Measurements from ENCODE around the gene ADAMTS8.

Gene ADAMTS8

GRCh38 chr11:130400781-130401483 lies 27.5 kb downstream of the ADAMTS8 start:
- FAIRE-seq (no peak), DNase-seq (ENCODE audit: insufficient read length, low spot score) (no peak)

GRCh38 chr11:130399196-130399595 lies 29.2 kb downstream of the ADAMTS8 start:
- no peak for FAIRE-seq
- DNase-seq (ENCODE audit: insufficient read length, low spot score): no peak

- FAIRE-seq (no peak), DNase-seq (ENCODE audit: insufficient read length, low spot score) (no peak)
Measured at GRCh38 chr11:130397780-130398179, 30.6 kb downstream of the ADAMTS8 start.

- FAIRE-seq (no peak), DNase-seq (ENCODE audit: insufficient read length, low spot score) (no peak)
Measured at GRCh38 chr11:130396965-130397364, 31.4 kb downstream of the ADAMTS8 start.

GRCh38 chr11:130394615-130395014 lies 33.8 kb downstream of the ADAMTS8 start:
- FAIRE-seq (no peak), DNase-seq (ENCODE audit: insufficient read length, low spot score) (no peak)

GRCh38 chr11:130391711-130392110 lies 36.7 kb downstream of the ADAMTS8 start:
- DNase-seq (ENCODE audit: insufficient read length, low spot score): no peak
- no peak for FAIRE-seq

- no peak for FAIRE-seq
- DNase-seq (ENCODE audit: insufficient read length, low spot score): peak; percentile 46
Measured at GRCh38 chr11:130390071-130390758, 38.2 kb downstream of the ADAMTS8 start.

- FAIRE-seq: no peak
- no peak for DNase-seq (ENCODE audit: insufficient read length, low spot score)
Measured at GRCh38 chr11:130389335-130389935, 39.0 kb downstream of the ADAMTS8 start.

- DNase-seq (ENCODE audit: insufficient read length, low spot score) (no peak), FAIRE-seq (no peak)
Measured at GRCh38 chr11:130388607-130389205, 39.7 kb downstream of the ADAMTS8 start.

GRCh38 chr11:130386056-130386455 lies 42.4 kb downstream of the ADAMTS8 start:
- no peak for FAIRE-seq

GRCh38 chr11:130383344-130384211 lies 44.8 kb downstream of the ADAMTS8 start:
- FAIRE-seq (peak; percentile 62), DNase-seq (ENCODE audit: insufficient read length, low spot score) (peak; percentile 70)

More at GRCh38 chr11:130386056-130386455, 42.4 kb downstream of the ADAMTS8 start:
- no peak for DNase-seq (ENCODE audit: insufficient read length, low spot score)

- FAIRE-seq (no peak), DNase-seq (ENCODE audit: insufficient read length, low spot score) (no peak)
Measured at GRCh38 chr11:130381317-130381716, 47.1 kb downstream of the ADAMTS8 start.

GRCh38 chr11:130380778-130381177 lies 47.6 kb downstream of the ADAMTS8 start:
- DNase-seq (ENCODE audit: insufficient read length, low spot score) (no peak), FAIRE-seq (no peak)

- DNase-seq (ENCODE audit: insufficient read length, low spot score) (no peak), FAIRE-seq (no peak)
Measured at GRCh38 chr11:130379276-130379675, 49.1 kb downstream of the ADAMTS8 start.

GRCh38 chr11:130370845-130371590 lies 57.4 kb downstream of the ADAMTS8 start:
- no peak for FAIRE-seq

GRCh38 chr11:130369713-130370112 lies 58.7 kb downstream of the ADAMTS8 start:
- no peak for DNase-seq (ENCODE audit: insufficient read length, low spot score)
- FAIRE-seq: no peak

More at GRCh38 chr11:130370845-130371590, 57.4 kb downstream of the ADAMTS8 start:
- no peak for DNase-seq (ENCODE audit: insufficient read length, low spot score)

- FAIRE-seq (no peak), DNase-seq (ENCODE audit: insufficient read length, low spot score) (no peak)
Measured at GRCh38 chr11:130369141-130369691, 59.2 kb downstream of the ADAMTS8 start.

GRCh38 chr11:130359419-130359818 lies 69.0 kb downstream of the ADAMTS8 start:
- FAIRE-seq: no peak
- no peak for DNase-seq (ENCODE audit: insufficient read length, low spot score)

- DNase-seq (ENCODE audit: insufficient read length, low spot score) (no peak), FAIRE-seq (no peak)
Measured at GRCh38 chr11:130358398-130358797, 70.0 kb downstream of the ADAMTS8 start.

Data from HTR-8/SVneo (cell line).